ENCODE results near the gene FUT7. TPM values are rescaled to one million over a fixed set of nuclear protein-coding genes. Genes with fewer than 3 reads are reported as not detected.

FUT7 gene
- total RNA-seq, 1 donor from 2014 or later = not detected

DNA sequence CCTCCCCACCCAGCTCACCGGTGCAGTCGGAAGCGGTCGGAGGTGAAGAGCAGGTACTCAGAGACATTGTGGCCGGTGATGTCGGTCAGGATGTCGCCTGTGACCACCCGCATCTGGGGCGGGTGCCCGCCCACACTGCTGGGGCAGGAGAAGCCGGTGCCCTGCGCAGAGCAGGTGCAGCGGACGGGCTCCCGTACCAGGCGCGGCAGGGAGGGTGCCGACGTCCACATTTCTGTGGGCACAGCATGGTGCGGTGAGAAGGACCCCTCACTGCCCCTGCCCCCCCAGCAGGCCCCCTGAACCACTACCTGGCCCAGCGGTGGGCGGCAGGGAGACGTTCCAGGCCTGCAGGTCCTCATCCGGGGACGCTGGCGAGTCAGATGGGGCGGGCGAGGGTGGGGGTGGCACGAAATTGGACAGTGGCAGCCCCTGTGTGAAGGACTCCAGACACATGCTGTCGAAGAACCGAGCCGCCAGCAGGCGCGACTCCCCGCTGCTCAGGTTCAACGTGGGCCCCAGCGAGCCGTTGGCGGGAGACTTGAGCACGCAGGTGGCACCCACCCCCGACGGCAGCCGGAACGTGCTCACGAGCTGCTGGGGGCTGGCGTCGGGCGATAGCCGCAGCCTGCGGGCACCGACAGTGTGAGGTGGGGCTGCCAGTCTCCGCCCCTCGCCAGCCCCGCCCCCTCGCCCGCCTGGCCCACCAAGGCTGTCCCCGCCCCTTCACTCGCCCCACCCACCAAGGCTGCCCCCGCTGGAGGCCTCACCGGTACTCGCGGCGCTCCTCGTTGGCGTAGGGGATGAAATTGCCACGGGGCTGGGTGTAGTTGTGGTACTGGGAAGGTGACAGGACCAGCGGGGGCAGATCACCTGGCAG is 19.0 kb downstream of the FUT7 start:
- no peak overlapping the region for H3K27ac ChIP-seq (replicated peaks)
- TF ChIP-seq, protein P1, sequence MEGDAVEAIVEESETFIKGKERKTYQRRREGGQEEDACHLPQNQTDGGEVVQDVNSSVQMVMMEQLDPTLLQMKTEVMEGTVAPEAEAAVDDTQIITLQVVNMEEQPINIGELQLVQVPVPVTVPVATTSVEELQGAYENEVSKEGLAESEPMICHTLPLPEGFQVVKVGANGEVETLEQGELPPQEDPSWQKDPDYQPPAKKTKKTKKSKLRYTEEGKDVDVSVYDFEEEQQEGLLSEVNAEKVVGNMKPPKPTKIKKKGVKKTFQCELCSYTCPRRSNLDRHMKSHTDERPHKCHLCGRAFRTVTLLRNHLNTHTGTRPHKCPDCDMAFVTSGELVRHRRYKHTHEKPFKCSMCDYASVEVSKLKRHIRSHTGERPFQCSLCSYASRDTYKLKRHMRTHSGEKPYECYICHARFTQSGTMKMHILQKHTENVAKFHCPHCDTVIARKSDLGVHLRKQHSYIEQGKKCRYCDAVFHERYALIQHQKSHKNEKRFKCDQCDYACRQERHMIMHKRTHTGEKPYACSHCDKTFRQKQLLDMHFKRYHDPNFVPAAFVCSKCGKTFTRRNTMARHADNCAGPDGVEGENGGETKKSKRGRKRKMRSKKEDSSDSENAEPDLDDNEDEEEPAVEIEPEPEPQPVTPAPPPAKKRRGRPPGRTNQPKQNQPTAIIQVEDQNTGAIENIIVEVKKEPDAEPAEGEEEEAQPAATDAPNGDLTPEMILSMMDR (IDR thresholded peaks at IDR 0.05; ENCODE audit: borderline replicate concordance) = no peak
- no peak overlapping the region for H3K4me3 ChIP-seq
- intact Hi-C loops (cut with micrococcal nuclease) = no loop called here
- peaks cover 85% of the 10 kb centered on the region for H3K36me3 ChIP-seq
- H3K9me3 ChIP-seq (replicated peaks) = no peaks in the 10 kb centered on the region
- no peaks in the 10 kb centered on the region for H3K4me1 ChIP-seq
- DNase-seq = no peak
- no peaks in the 10 kb centered on the region for H3K27me3 ChIP-seq (ENCODE audit: low read depth)

- DNase-seq = no peak
- intact Hi-C loops (cut with micrococcal nuclease) = no loop called here
- no peak overlapping the region for H3K27ac ChIP-seq (replicated peaks)
- TF ChIP-seq, protein P1 (IDR thresholded peaks at IDR 0.05; ENCODE audit: borderline replicate concordance) = no peak
- no peaks in the 10 kb centered on the region for H3K9me3 ChIP-seq (replicated peaks)
- H3K4me1 ChIP-seq = no peaks in the 10 kb centered on the region
- H3K36me3 ChIP-seq = peaks cover 77% of the 10 kb centered on the region
- H3K4me3 ChIP-seq = no peak overlapping the region
- no peaks in the 10 kb centered on the region for H3K27me3 ChIP-seq (ENCODE audit: low read depth)
These were observed 19.8 kb downstream of the FUT7 start for GRCh38 chr9:137011907-137012675.

- peaks cover 67% of the 10 kb centered on the region for H3K36me3 ChIP-seq
- intact Hi-C loops (cut with micrococcal nuclease) = no loop called here
- H3K27ac ChIP-seq (replicated peaks) = no peak overlapping the region
- no peaks in the 10 kb centered on the region for H3K4me1 ChIP-seq
- TF ChIP-seq, protein P1 (IDR thresholded peaks at IDR 0.05; ENCODE audit: borderline replicate concordance) = no peak
- DNase-seq = no peak
- H3K4me3 ChIP-seq = no peak overlapping the region
- H3K27me3 ChIP-seq (ENCODE audit: low read depth) = no peaks in the 10 kb centered on the region
- no peaks in the 10 kb centered on the region for H3K9me3 ChIP-seq (replicated peaks)
These were observed 20.7 kb downstream of the FUT7 start for GRCh38 chr9:137011156-137011555.

DNA sequence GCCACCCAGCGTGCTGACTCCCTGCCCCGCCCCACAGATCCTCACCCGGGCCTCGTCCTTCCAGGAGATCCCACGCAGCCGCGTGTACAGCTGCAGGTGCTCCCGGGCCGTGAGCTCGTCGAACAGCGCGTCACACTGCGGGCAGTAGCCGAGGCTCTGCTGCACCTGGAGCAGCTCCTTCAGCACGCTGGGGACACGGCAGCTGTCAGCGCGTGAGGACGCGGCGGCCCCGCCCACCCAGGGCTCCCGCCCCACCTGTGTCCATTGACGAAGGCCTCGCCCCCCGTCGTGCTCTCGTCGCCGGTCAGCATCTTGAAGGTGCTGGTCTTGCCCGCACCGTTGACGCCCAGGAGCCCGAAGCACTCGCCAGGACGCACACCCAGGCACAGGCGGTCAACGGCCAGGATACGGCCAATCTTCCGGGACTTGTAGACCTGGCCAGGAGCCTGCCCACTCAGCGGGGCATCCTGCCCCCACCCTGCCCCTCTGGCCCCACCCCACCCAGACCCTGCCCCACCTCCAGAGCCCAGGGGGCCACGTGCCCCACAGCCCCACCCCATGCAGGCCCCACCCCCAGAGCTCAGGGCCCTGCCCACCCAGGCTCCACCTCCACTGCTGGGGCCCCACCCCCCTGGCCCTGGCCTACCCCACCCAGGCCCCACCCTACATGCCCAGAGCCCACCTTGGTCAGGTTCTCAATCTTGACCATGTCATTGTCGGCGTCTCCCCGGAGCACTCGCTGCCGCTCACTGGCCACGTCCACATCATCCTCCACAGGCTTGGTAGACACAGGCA is 21.8 kb downstream of the FUT7 start:
- Histone ChIP-seq H3K9me3 (replicated peaks) (no peaks in the 10 kb centered on the region), H3K27ac (replicated peaks) (no peak overlapping the region), H3K4me3 (no peak overlapping the region), H3K27me3 (ENCODE audit: low read depth) (no peaks in the 10 kb centered on the region), H3K4me1 (no peaks in the 10 kb centered on the region), H3K36me3 (peaks cover 57% of the 10 kb centered on the region)
- intact Hi-C loops (cut with micrococcal nuclease) = no loop called here
- TF ChIP-seq, protein P1 (IDR thresholded peaks at IDR 0.05; ENCODE audit: borderline replicate concordance) = no peak
- DNase-seq = no peak

GRCh38 chr9:137009217-137009616 is 22.7 kb downstream of the FUT7 start:
- H3K9me3 ChIP-seq (replicated peaks) = peaks cover 6% of the 10 kb centered on the region
- TF ChIP-seq, protein P1 (IDR thresholded peaks at IDR 0.05; ENCODE audit: borderline replicate concordance) = no peak
- H3K4me1 ChIP-seq = no peaks in the 10 kb centered on the region
- no peak for DNase-seq
- H3K36me3 ChIP-seq = peaks cover 48% of the 10 kb centered on the region
- no peaks in the 10 kb centered on the region for H3K27me3 ChIP-seq (ENCODE audit: low read depth)
- H3K27ac ChIP-seq (replicated peaks) = no peak overlapping the region
- H3K4me3 ChIP-seq = no peak overlapping the region
- intact Hi-C loops (cut with micrococcal nuclease) = no loop called here
